Body of pancreas (tissue), 4 donors: ENCODE measurements around the gene FHOD3.

Experiments used
- POLR2A ChIP-seq, 3 donors: fragments of 450-650 bp; IDR thresholded peaks; one replicate each; pipeline ENCODE4 v1.6.1; 2016; ENCODE audit warnings: antibody characterized with exemption in 3 of 3, mild to moderate bottlenecking in 2 of 3
- TF ChIP-seq, protein P1 (sequence below), 7 experiments: fragments of 450-650 bp in 4 of 7; fragments of 200-600 bp in 3 of 7; sonication (generic) in 3 of 7; IDR thresholded peaks; one replicate each; pipeline ENCODE4 v1.5.1; 2016 to 2019; ENCODE audit warnings: antibody characterized with exemption in 7 of 7

GRCh38 chr18:36593641-36594040 is 296.1 kb downstream of the FHOD3 start:
- TF ChIP-seq, protein P1, sequence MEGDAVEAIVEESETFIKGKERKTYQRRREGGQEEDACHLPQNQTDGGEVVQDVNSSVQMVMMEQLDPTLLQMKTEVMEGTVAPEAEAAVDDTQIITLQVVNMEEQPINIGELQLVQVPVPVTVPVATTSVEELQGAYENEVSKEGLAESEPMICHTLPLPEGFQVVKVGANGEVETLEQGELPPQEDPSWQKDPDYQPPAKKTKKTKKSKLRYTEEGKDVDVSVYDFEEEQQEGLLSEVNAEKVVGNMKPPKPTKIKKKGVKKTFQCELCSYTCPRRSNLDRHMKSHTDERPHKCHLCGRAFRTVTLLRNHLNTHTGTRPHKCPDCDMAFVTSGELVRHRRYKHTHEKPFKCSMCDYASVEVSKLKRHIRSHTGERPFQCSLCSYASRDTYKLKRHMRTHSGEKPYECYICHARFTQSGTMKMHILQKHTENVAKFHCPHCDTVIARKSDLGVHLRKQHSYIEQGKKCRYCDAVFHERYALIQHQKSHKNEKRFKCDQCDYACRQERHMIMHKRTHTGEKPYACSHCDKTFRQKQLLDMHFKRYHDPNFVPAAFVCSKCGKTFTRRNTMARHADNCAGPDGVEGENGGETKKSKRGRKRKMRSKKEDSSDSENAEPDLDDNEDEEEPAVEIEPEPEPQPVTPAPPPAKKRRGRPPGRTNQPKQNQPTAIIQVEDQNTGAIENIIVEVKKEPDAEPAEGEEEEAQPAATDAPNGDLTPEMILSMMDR (IDR thresholded peaks at IDR 0.05) = no peak
- no peak for TF ChIP-seq POLR2A (IDR thresholded peaks at IDR 0.05)
